GM18526 (cell line): ENCODE measurements around the gene TM4SF1.

Source experiments
- POLR2A ChIP-seq: IDR thresholded peaks from 3 replicates; pipeline ENCODE4 v1.6.1; 2011; ENCODE audit not compliant: insufficient read length; ENCODE audit errors: extremely low read depth

The TM4SF1 gene

GRCh38 chr3:149368674-149369497 lies 8.6 kb downstream of the TM4SF1 start:
- no peak for TF ChIP-seq POLR2A

- TF ChIP-seq POLR2A, result no peak
Observed at GRCh38 chr3:149368201-149368673, 9.2 kb downstream of the TM4SF1 start.

- TF ChIP-seq POLR2A, result no peak
Observed at GRCh38 chr3:149366941-149367840, 10.3 kb downstream of the TM4SF1 start.

GRCh38 chr3:149366031-149366430 lies 11.4 kb downstream of the TM4SF1 start:
- TF ChIP-seq POLR2A, result no peak

GRCh38 chr3:149364624-149365023 lies 12.8 kb downstream of the TM4SF1 start:
- TF ChIP-seq POLR2A, result no peak

- no peak for TF ChIP-seq POLR2A
Observed at GRCh38 chr3:149363053-149363452, 14.4 kb downstream of the TM4SF1 start.

- TF ChIP-seq POLR2A, result no peak
Observed at GRCh38 chr3:149362366-149362765, 15.1 kb downstream of the TM4SF1 start.

- TF ChIP-seq POLR2A, result no peak
Observed at GRCh38 chr3:149356630-149357029, 20.8 kb downstream of the TM4SF1 start.

GRCh38 chr3:149356044-149356592 lies 21.3 kb downstream of the TM4SF1 start:
- no peak for TF ChIP-seq POLR2A

- TF ChIP-seq POLR2A, result no peak
Observed at GRCh38 chr3:149353581-149354184, 23.8 kb downstream of the TM4SF1 start.

- TF ChIP-seq POLR2A, result no peak
Observed at GRCh38 chr3:149352556-149352955, 24.9 kb downstream of the TM4SF1 start.

- no peak for TF ChIP-seq POLR2A
Observed at GRCh38 chr3:149343951-149344350, 33.5 kb downstream of the TM4SF1 start.

GRCh38 chr3:149342413-149343380 lies 34.8 kb downstream of the TM4SF1 start:
- no peak for TF ChIP-seq POLR2A

GRCh38 chr3:149340310-149340933 lies 37.0 kb downstream of the TM4SF1 start:
- no peak for TF ChIP-seq POLR2A
